Neuronal stem cell (in vitro differentiated cells): ENCODE results near the gene METTL5.
"Not testable (repeated sequence)": the region's sequence is repeated elsewhere in the genome, so short reads cannot be mapped to it uniquely, and the experiment has no call there.

Experiments
- DNase-seq: peaks from one replicate; pipeline ENCODE4 v3.0.0-alpha.2; 2013; ENCODE audit warnings: low spot score
- H2AFZ ChIP-seq: one replicate; pipeline ENCODE4 v1.6.1; 2013; ENCODE audit warnings: mild to moderate bottlenecking, low read length, inconsistent platforms
- H2AK5ac ChIP-seq: 2 replicates; pipeline ENCODE4 v1.6.1; 2013; ENCODE audit warnings: low read depth, mild to moderate bottlenecking, inconsistent platforms, low read length, moderate library complexity, mixed read lengths
- H2BK120ac ChIP-seq: 2 replicates; pipeline ENCODE4 v1.6.1; 2013; ENCODE audit warnings: low read depth, mild to moderate bottlenecking, inconsistent platforms, low read length, moderate library complexity, mixed read lengths
- H2BK12ac ChIP-seq: one replicate; pipeline ENCODE4 v1.6.1; 2013; ENCODE audit warnings: low read length, inconsistent platforms
- H2BK15ac ChIP-seq: 2 replicates; pipeline ENCODE4 v1.6.1; 2013; ENCODE audit warnings: mild to moderate bottlenecking, low read length, inconsistent platforms, mixed read lengths
- H2BK5ac ChIP-seq: one replicate; pipeline ENCODE4 v1.6.1; 2013; ENCODE audit warnings: inconsistent platforms, mild to moderate bottlenecking, low read length, moderate library complexity
- H3K14ac ChIP-seq: one replicate; pipeline ENCODE4 v1.6.1; 2013; ENCODE audit warnings: low read length, inconsistent platforms
- H3K18ac ChIP-seq: 2 replicates; pipeline ENCODE4 v1.6.1; 2013; ENCODE audit warnings: low read length, inconsistent platforms
- H3K23ac ChIP-seq: 2 replicates; pipeline ENCODE4 v1.6.1; 2013; ENCODE audit warnings: low read depth, mild to moderate bottlenecking, mixed read lengths, low read length, inconsistent platforms; ENCODE audit not compliant: poor library complexity
- H3K27ac ChIP-seq: replicated peaks from 3 replicates; pipeline ENCODE4 v1.5.1; 2013; ENCODE audit warnings: low read length, inconsistent platforms
- H3K27me3 ChIP-seq, 3 experiments: 2 replicates each; pipeline ENCODE4 v1.6.1; 2013; ENCODE audit warnings: low read length in 3 of 3, mild to moderate bottlenecking in 2 of 3, inconsistent platforms in 1 of 3, low read depth in 1 of 3, mixed read lengths in 1 of 3, moderate library complexity in 1 of 3; ENCODE audit not compliant: control insufficient read depth in 3 of 3, insufficient read depth in 3 of 3
- H3K36me3 ChIP-seq, 2 donors: replicated peaks in 1 of 2; 2 replicates each; pipeline ENCODE4 v1.6.1; 2013; ENCODE audit warnings: low read length in 2 of 2; ENCODE audit not compliant: control insufficient read depth in 2 of 2, insufficient read depth in 2 of 2
- H3K4ac ChIP-seq: 2 replicates; pipeline ENCODE4 v1.6.1; 2013; ENCODE audit warnings: inconsistent platforms, mild to moderate bottlenecking, low read length, moderate library complexity
- H3K4me1 ChIP-seq, 2 donors: 1 replicate in 1 of 2; 2 replicates in 1 of 2; pipeline ENCODE4 v1.6.1; 2013; ENCODE audit warnings: low read length in 2 of 2, low read depth in 1 of 2; ENCODE audit not compliant: control insufficient read depth in 2 of 2, insufficient read depth in 1 of 2
- H3K4me2 ChIP-seq: one replicate; pipeline ENCODE4 v1.6.1; 2013; ENCODE audit warnings: mild to moderate bottlenecking, low read length, inconsistent platforms; ENCODE audit not compliant: insufficient read depth, poor library complexity, severe bottlenecking
- H3K4me3 ChIP-seq, 2 donors: 2 replicates each; pipeline ENCODE4 v1.5.1; 2013; ENCODE audit warnings: low read length in 2 of 2, mild to moderate bottlenecking in 2 of 2, inconsistent platforms in 1 of 2, moderate library complexity in 1 of 2
- H3K79me1 ChIP-seq: one replicate; pipeline ENCODE4 v1.6.1; 2013; ENCODE audit warnings: low read depth, mild to moderate bottlenecking, inconsistent platforms, low read length, moderate library complexity
- H3K9ac ChIP-seq: one replicate; pipeline ENCODE4 v1.6.1; 2013; ENCODE audit warnings: mild to moderate bottlenecking, low read depth, low read length, inconsistent platforms; ENCODE audit not compliant: poor library complexity
- H3K9me3 ChIP-seq, 2 donors: replicated peaks in 1 of 2; 2 replicates each; pipeline versions ENCODE3 to v1.6.1; 2013; ENCODE audit warnings: low read length in 2 of 2, mild to moderate bottlenecking in 2 of 2, inconsistent platforms in 1 of 2, low read depth in 1 of 2, mixed read lengths in 1 of 2, moderate library complexity in 1 of 2; ENCODE audit not compliant: control insufficient read depth in 2 of 2, insufficient read depth in 1 of 2
- H4K8ac ChIP-seq: one replicate; pipeline ENCODE4 v1.6.1; 2013; ENCODE audit warnings: low read depth, mild to moderate bottlenecking, inconsistent platforms, low read length, moderate library complexity
- H4K91ac ChIP-seq: one replicate; pipeline ENCODE4 v1.6.1; 2013; ENCODE audit warnings: low read length, low read depth, mild to moderate bottlenecking, inconsistent platforms; ENCODE audit not compliant: poor library complexity
- WGBS, 2 donors: extraction: QIAGEN DNeasy Blood & Tissue Kit; methylation state at CpG; one replicate each; pipeline ENCODE4 v1.1.7; 2013; ENCODE audit warnings: missing lambda C conversion rate in 2 of 2, mixed read lengths in 1 of 2; ENCODE audit not compliant: insufficient read length in 2 of 2, insufficient replicate concordance in 1 of 2; ENCODE audit errors: extremely low coverage in 2 of 2; 5-methylcytosine and 5-hydroxymethylcytosine counted together

METTL5 gene

DNA sequence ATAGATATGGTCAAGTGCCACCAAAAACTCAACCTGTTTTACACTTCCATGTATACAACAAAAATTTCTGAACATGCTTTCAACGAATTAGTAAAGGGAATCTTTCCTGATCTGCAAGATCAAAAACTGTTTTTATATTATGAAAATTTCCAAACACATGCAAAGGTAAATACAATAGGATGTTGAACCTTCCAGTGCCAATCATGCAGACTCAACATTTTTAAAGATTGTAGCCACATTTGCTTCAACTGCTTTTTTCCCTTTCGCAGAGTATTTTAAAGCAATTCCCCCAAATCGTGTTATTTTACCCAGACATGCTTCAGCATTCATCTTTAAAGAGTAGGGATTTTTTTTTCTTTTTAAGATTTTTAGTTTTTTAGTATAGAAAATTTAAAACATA lies 42.9 kb upstream of the METTL5 start:
- Histone ChIP-seq H3K4me3 (no peak overlapping the region), H2AK5ac (no peak overlapping the region), H3K36me3 (no peaks in the 10 kb centered on the region), H4K91ac (no peak overlapping the region), H2AFZ (no peak overlapping the region), H3K4me2 (no peak overlapping the region), H2BK120ac (no peak overlapping the region), H2BK12ac (no peak overlapping the region), H2BK5ac (no peak overlapping the region), H3K79me1 (no peaks in the 10 kb centered on the region), H3K27ac (no peak overlapping the region), H3K14ac (no peak overlapping the region), H4K8ac (no peak overlapping the region), H3K27me3 (no peaks in the 10 kb centered on the region), H3K4me1 (no peaks in the 10 kb centered on the region), H3K18ac (no peak overlapping the region), H2BK15ac (no peak overlapping the region), H3K9me3 (no peaks in the 10 kb centered on the region), H3K23ac (no peak overlapping the region), H3K4ac (no peak overlapping the region), H3K9ac (no peak overlapping the region)
- DNase-seq: no peak
- no CpG with 5 or more reads among the region's 3 CpGs for WGBS, 2 donors

- H3K4ac ChIP-seq, H3K36me3 ChIP-seq, H3K9ac ChIP-seq, H3K9me3 ChIP-seq, H3K4me2 ChIP-seq, DNase-seq, H2BK5ac ChIP-seq, H3K14ac ChIP-seq, H3K18ac ChIP-seq, H4K8ac ChIP-seq, H4K91ac ChIP-seq, H2AFZ ChIP-seq, H2BK12ac ChIP-seq, H3K79me1 ChIP-seq, H3K27me3 ChIP-seq, H3K4me1 ChIP-seq, H2BK15ac ChIP-seq, H3K27ac ChIP-seq, H3K4me3 ChIP-seq, H2AK5ac ChIP-seq, H3K23ac ChIP-seq, H2BK120ac ChIP-seq: not testable (repeated sequence)
- WGBS, 2 donors: no CpG with 5 or more reads among the region's 6 CpGs
These were observed 41.5 kb upstream of the METTL5 start for GRCh38 chr2:169866230-169866629.

GRCh38 chr2:169865492-169865891 lies 40.8 kb upstream of the METTL5 start:
- H3K4me3 ChIP-seq: no peak overlapping the region
- WGBS, 2 donors: no CpG with 5 or more reads among the region's 2 CpGs
- H2BK12ac ChIP-seq: no peak overlapping the region
- H3K4me2 ChIP-seq: no peak overlapping the region
- DNase-seq: no peak
- H3K23ac ChIP-seq: no peak overlapping the region
- H2BK5ac ChIP-seq: no peak overlapping the region
- no peak overlapping the region for H4K8ac ChIP-seq
- no peaks in the 10 kb centered on the region for H3K9me3 ChIP-seq
- no peak overlapping the region for H3K18ac ChIP-seq
- H2BK120ac ChIP-seq: no peak overlapping the region
- no peak overlapping the region for H4K91ac ChIP-seq
- no peak overlapping the region for H2BK15ac ChIP-seq
- no peaks in the 10 kb centered on the region for H3K27me3 ChIP-seq
- H3K36me3 ChIP-seq: no peaks in the 10 kb centered on the region
- H3K4ac ChIP-seq: no peak overlapping the region
- H3K79me1 ChIP-seq: no peaks in the 10 kb centered on the region
- H2AFZ ChIP-seq: no peak overlapping the region
- no peaks in the 10 kb centered on the region for H3K4me1 ChIP-seq
- no peak overlapping the region for H3K27ac ChIP-seq
- no peak overlapping the region for H3K9ac ChIP-seq
- H3K14ac ChIP-seq: no peak overlapping the region
- H2AK5ac ChIP-seq: no peak overlapping the region

DNA sequence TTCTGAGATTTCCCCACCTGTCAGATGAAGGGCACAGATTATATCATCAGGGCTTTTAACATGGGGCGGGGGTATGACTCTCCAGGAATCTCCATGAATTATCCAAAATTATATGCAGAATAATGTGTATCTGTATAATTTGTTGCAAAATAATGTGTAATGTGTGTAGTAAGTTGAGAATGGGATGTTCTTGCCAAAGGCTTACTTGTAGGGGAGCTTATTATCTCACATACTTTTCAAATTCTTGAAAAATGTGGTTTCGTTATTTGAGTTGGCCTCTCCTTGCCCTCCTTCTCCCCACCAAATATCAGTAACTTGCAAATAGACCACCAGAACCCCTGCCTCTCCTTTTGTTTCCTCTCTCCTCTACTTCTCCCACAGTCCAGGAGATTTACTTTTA lies 38.1 kb upstream of the METTL5 start:
- no peaks in the 10 kb centered on the region for H3K4me1 ChIP-seq
- peaks cover 0 to 2% of the 10 kb centered on the region in 2 donors for H3K9me3 ChIP-seq
- H2AK5ac ChIP-seq: no peak overlapping the region
- H3K27me3 ChIP-seq: no peaks in the 10 kb centered on the region
- no peak overlapping the region for H3K27ac ChIP-seq
- H3K18ac ChIP-seq: no peak overlapping the region
- no peak overlapping the region for H3K4me3 ChIP-seq
- H4K91ac ChIP-seq: no peak overlapping the region
- H3K4me2 ChIP-seq: no peak overlapping the region
- no peak for DNase-seq
- H3K14ac ChIP-seq: no peak overlapping the region
- no peak overlapping the region for H2BK15ac ChIP-seq
- no peak overlapping the region for H2BK120ac ChIP-seq
- no peaks in the 10 kb centered on the region for H3K36me3 ChIP-seq
- no peak overlapping the region for H2AFZ ChIP-seq
- H4K8ac ChIP-seq: no peak overlapping the region
- H3K79me1 ChIP-seq: no peaks in the 10 kb centered on the region
- no peak overlapping the region for H3K9ac ChIP-seq
- H3K23ac ChIP-seq: no peak overlapping the region
- no peak overlapping the region for H3K4ac ChIP-seq
- WGBS, 2 donors: no CpG with 5 or more reads among the region's 2 CpGs
- H2BK12ac ChIP-seq: no peak overlapping the region
- H2BK5ac ChIP-seq: no peak overlapping the region
